Peyer's patch (tissue), 4 donors: ENCODE measurements around the gene TUFM.
A peak's percentile ranks its signal among the peaks of the same experiment; 100 is the strongest.

Experiments
- CTCF ChIP-seq, 6 experiments: fragments of 450-650 bp in 4 of 6; fragments of 200-600 bp in 2 of 6; sonication (generic) in 1 of 6; IDR thresholded peaks; one replicate each; pipeline ENCODE4 v1.5.1; 2017 to 2019; ENCODE audit warnings: antibody characterized with exemption in 6 of 6, mild to moderate bottlenecking in 3 of 6, moderate library complexity in 1 of 6
- POLR2A ChIP-seq, 2 donors: fragments of 450-650 bp; IDR thresholded peaks; one replicate each; pipeline ENCODE4 v1.5.1; 2017; ENCODE audit warnings: antibody characterized with exemption in 2 of 2, mild to moderate bottlenecking in 2 of 2, moderate library complexity in 2 of 2

GRCh38 chr16:28879841-28880588 lies 33.9 kb upstream of the TUFM start:
- TF ChIP-seq CTCF (IDR thresholded peaks at IDR 0.05) (peak in 5 of 6 experiments; percentile 23 to 44 (median 32)), POLR2A (IDR thresholded peaks at IDR 0.05) (no peak)
